ENCODE results near the gene ECHS1. TPM values are rescaled to one million over a fixed set of nuclear protein-coding genes. Genes with fewer than 3 reads are reported as not detected.

ECHS1 gene
- total RNA-seq, 4 donors from 2014 or later, result 96.7 to 123 (median 106) TPM

DNA sequence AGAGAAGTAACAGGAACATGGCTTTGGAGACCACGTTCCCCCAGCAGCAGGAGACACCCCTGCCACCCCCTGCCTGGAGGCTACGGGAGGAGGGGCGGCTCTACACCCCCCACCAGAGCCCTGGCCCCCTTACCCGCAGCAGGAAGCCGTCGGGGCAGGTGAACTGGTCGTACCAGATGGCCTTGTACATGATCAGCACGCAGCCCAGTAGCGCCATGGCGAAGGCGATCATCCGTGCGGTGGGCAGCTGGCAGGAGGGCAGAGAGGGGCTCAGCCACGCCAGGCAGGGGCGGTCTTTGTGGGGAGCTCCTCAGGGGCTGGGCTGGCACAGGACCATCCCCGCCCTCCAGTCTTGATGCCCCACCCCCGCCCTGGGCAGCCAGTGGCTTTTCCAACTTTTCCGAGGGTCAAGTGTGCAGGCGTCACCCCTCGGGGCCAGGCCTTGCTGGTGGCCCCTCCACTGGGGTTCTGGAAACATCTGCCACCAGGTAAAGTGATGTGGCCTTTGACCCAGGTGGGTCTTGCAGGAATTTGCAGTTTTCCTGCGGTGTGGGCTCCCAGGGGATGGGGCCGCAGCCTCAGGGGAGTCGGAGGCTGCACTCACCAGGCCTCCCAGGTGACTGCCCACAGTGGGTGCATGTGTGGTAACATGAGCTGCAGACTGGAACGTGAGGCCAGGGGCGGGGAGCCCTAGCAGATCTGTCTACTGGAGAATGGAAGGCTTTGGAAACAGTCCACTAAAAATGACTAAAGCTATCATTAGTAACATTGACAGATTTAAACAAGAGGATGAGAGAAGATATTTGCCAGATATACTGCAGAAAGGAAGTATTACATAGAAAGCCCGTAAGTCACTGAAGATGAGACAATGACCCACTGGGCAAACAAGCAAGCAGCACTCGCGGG, 46.2 kb downstream of the ECHS1 start:
- H3K27me3 ChIP-seq, result peaks cover 57 to 77% (median 60%) of the 10 kb centered on the region in 3 donors
- H3K4me3 ChIP-seq, result no peak overlapping the region
- DNase-seq (no peak), ATAC-seq (no peak)
- H3K4me1 ChIP-seq, result peaks cover 0 to 6% of the 10 kb centered on the region in 2 donors
- in situ Hi-C loops (cut with MboI; ENCODE audit: low sequenced_read_pairs in 4 of 4) (no loop called here), intact Hi-C loops (cut with DNase I; ENCODE audit: low total_unique reads) (loop anchor here (10.0 kb wide), 1 partner anchor 198 kb away; the partner anchor contains the start of gene CYP2E1)
- TF ChIP-seq POLR2A (IDR thresholded peaks at IDR 0.05) (no peak), CTCF (IDR thresholded peaks at IDR 0.05 in 4 of 5, conservative IDR thresholded peaks at IDR 0.05 in 1 of 5) (no peak)
- no peaks in the 10 kb centered on the region for H3K9me3 ChIP-seq
- H3K27ac ChIP-seq, result no peak overlapping the region
- H3K36me3 ChIP-seq, result no peaks in the 10 kb centered on the region

- H3K9me3 ChIP-seq, result no peaks in the 10 kb centered on the region
- peaks cover 0 to 6% of the 10 kb centered on the region in 2 donors for H3K4me1 ChIP-seq
- H3K4me3 ChIP-seq, result peak overlapping the region in 3 of 4 donors; percentile 36 to 44 (median 41)
- intact Hi-C loops (cut with DNase I; ENCODE audit: low total_unique reads) (loop anchor here (10.0 kb wide), 1 partner anchor 199 kb away; the partner anchor contains the start of gene CYP2E1), in situ Hi-C loops (cut with MboI; ENCODE audit: low sequenced_read_pairs in 4 of 4) (no loop called here)
- TF ChIP-seq CTCF (IDR thresholded peaks at IDR 0.05 in 4 of 5, conservative IDR thresholded peaks at IDR 0.05 in 1 of 5) (no peak), POLR2A (IDR thresholded peaks at IDR 0.05) (no peak)
- no peaks in the 10 kb centered on the region for H3K36me3 ChIP-seq
- H3K27me3 ChIP-seq, result peaks cover 50 to 74% (median 56%) of the 10 kb centered on the region in 3 donors
- DNase-seq (no peak), ATAC-seq (no peak)
- no peak overlapping the region for H3K27ac ChIP-seq
Measured at GRCh38 chr10:133326223-133326551, 47.0 kb downstream of the ECHS1 start.

GRCh38 chr10:133325440-133326222, 47.5 kb downstream of the ECHS1 start:
- H3K27me3 ChIP-seq, result peaks cover 52 to 74% (median 54%) of the 10 kb centered on the region in 3 donors
- no peak for DNase-seq
- no peak overlapping the region for H3K27ac ChIP-seq
- ATAC-seq, result no peak
- H3K4me3 ChIP-seq, result peak overlapping the region in 3 of 4 donors; percentile 36 to 44 (median 41)
- TF ChIP-seq POLR2A (IDR thresholded peaks at IDR 0.05) (no peak), CTCF (IDR thresholded peaks at IDR 0.05 in 4 of 5, conservative IDR thresholded peaks at IDR 0.05 in 1 of 5) (no peak)
- peaks cover 0 to 6% of the 10 kb centered on the region in 2 donors for H3K4me1 ChIP-seq
- no peaks in the 10 kb centered on the region for H3K9me3 ChIP-seq
- intact Hi-C loops (cut with DNase I; ENCODE audit: low total_unique reads), result loop anchor here (10.0 kb wide), 1 partner anchor 199 kb away; the partner anchor contains the start of gene CYP2E1
- no peaks in the 10 kb centered on the region for H3K36me3 ChIP-seq
- in situ Hi-C loops (cut with MboI; ENCODE audit: low sequenced_read_pairs in 4 of 4), result no loop called here

GRCh38 chr10:133324857-133325260, 48.3 kb downstream of the ECHS1 start:
- Histone ChIP-seq H3K9me3 (no peaks in the 10 kb centered on the region), H3K4me1 (peaks cover 0 to 4% of the 10 kb centered on the region in 2 donors), H3K4me3 (peak overlapping the region in 2 of 4 donors; percentile 36 to 44), H3K27me3 (peaks cover 54 to 77% (median 57%) of the 10 kb centered on the region in 3 donors), H3K36me3 (no peaks in the 10 kb centered on the region), H3K27ac (no peak overlapping the region)
- intact Hi-C loops (cut with DNase I; ENCODE audit: low total_unique reads), result loop anchor here (10.0 kb wide), 1 partner anchor 200 kb away; the partner anchor contains the start of gene CYP2E1
- ATAC-seq, result no peak
- TF ChIP-seq CTCF (IDR thresholded peaks at IDR 0.05 in 4 of 5, conservative IDR thresholded peaks at IDR 0.05 in 1 of 5) (no peak), POLR2A (IDR thresholded peaks at IDR 0.05) (no peak)
- no peak for DNase-seq
- in situ Hi-C loops (cut with MboI; ENCODE audit: low sequenced_read_pairs in 4 of 4), result no loop called here

Data from gastrocnemius medialis (tissue), 4 donors.